Large intestine (tissue), 3 donors: Measurements from ENCODE around the gene RIOK2. TPM values are rescaled to one million over a fixed set of nuclear protein-coding genes. Genes with fewer than 3 reads are reported as not detected.

Experiments
- DNase-seq, 2 donors: peaks; one replicate each; pipeline versions ENCODE4 v3.0.0 to v3.0.0-alpha.2; 2013
- H3K27ac ChIP-seq: one replicate; pipeline ENCODE4 v1.5.1; 2013; ENCODE audit warnings: low read length
- H3K27me3 ChIP-seq: 2 replicates; pipeline ENCODE4 v1.6.1; 2013; ENCODE audit warnings: low read length; ENCODE audit not compliant: control insufficient read depth, insufficient read depth
- H3K36me3 ChIP-seq: 2 replicates; pipeline ENCODE4 v1.6.1; 2013; ENCODE audit warnings: low read length; ENCODE audit not compliant: control insufficient read depth, insufficient read depth
- H3K4me1 ChIP-seq: one replicate; pipeline ENCODE4 v1.6.1; 2013; ENCODE audit warnings: low read length; ENCODE audit not compliant: control insufficient read depth, insufficient read depth
- H3K4me3 ChIP-seq: one replicate; pipeline ENCODE4 v1.5.1; 2013; ENCODE audit warnings: low read length
- H3K9me3 ChIP-seq: one replicate; pipeline ENCODE4 v1.6.1; 2013; ENCODE audit warnings: mild to moderate bottlenecking, low read depth, low read length, moderate library complexity; ENCODE audit not compliant: control insufficient read depth
- WGBS: methylation state at CpG from one replicate; pipeline ENCODE4 v1.1.5; 2013; ENCODE audit warnings: low lambda C conversion rate; ENCODE audit not compliant: insufficient coverage; 5-methylcytosine and 5-hydroxymethylcytosine counted together
- polyA plus RNA-seq: library from polyadenylated mRNA; unstranded; fragments of 120-200 nt; gene quantifications from one replicate; pipeline ENCODE4 v1.2.1, GENCODE V29; 2013

Gene RIOK2
- polyA plus RNA-seq, 1 donor: 33.4 TPM

DNA sequence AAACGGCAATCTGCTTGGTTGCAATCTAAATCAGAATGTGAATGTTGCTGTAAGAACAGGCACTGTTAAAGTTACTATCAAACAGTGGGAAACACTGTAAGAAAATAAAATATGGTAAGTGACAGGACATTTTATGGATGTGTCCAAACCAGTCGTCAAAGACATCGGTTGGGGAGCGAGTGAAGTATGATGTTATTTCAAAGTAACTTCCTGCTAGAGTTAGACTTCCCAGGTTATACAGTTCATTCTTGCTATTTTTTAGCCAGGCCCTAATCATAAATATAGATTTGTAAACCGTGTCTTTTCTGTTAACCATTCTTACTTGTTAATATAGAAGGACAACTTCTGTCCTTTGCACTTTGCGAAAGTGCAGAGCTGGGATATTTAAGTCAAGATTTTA, 70.8 kb downstream of the RIOK2 start:
- H3K4me1 ChIP-seq: peaks cover 26% of the 10 kb centered on the region
- 40% methylated on average over 1 of the region's 6 CpGs for WGBS
- H3K36me3 ChIP-seq: no peaks in the 10 kb centered on the region
- H3K4me3 ChIP-seq: no peak overlapping the region
- peak in 1 of 2 donors; percentile 65 for DNase-seq
- H3K27me3 ChIP-seq: no peaks in the 10 kb centered on the region
- no peaks in the 10 kb centered on the region for H3K9me3 ChIP-seq
- peak overlapping the region; percentile 64 for H3K27ac ChIP-seq

DNA sequence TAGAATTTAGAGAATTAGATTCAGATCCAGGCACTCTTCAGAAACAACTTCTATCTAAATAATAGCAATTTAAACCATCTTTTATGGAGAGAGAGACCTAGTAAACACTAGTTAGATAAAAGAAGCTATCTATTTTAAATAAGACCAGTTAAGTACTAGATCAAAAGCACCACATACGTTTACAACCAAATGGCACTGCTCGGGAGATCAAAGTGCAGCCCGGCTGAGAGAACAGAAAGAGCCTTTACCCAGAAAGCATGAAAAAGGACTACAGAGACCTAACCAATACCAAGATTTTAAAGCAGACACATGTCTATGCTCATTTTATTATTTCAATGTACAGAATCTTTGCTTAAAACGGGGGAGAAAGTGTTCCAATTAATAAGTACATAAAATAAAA, 71.4 kb downstream of the RIOK2 start:
- DNase-seq: peak; percentile 73 to 88
- H3K4me3 ChIP-seq: no peak overlapping the region
- peaks cover 28% of the 10 kb centered on the region for H3K4me1 ChIP-seq
- no peaks in the 10 kb centered on the region for H3K36me3 ChIP-seq
- no peaks in the 10 kb centered on the region for H3K9me3 ChIP-seq
- WGBS: 0% methylated on average over 1 of the region's 4 CpGs
- peak overlapping the region; percentile 64 for H3K27ac ChIP-seq
- no peaks in the 10 kb centered on the region for H3K27me3 ChIP-seq

DNA sequence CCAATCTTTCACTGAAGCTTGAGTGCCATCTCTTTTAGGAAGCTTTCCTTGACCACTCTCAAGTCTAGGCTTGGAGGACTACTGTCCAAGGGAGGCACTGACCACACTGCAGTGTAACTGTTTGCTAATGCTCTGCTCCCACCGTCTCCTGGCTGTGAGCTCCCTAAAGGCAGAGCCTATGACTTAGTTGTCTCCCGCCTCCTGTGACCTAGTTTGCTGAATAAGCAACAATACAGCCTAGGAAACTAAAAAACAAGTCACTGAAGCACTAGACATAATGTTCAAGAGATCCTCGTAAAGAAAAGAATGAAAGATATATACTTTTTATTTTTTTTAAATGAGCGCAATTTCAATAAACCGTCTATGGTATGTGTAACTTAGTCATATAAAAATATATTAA, 72.0 kb downstream of the RIOK2 start:
- no peak overlapping the region for H3K4me3 ChIP-seq
- no peak for DNase-seq
- 82% methylated on average over 3 of the region's 5 CpGs for WGBS
- peak overlapping the region; percentile 64 for H3K27ac ChIP-seq
- no peaks in the 10 kb centered on the region for H3K9me3 ChIP-seq
- H3K4me1 ChIP-seq: peaks cover 34% of the 10 kb centered on the region
- no peaks in the 10 kb centered on the region for H3K36me3 ChIP-seq
- H3K27me3 ChIP-seq: no peaks in the 10 kb centered on the region

Other genes starting within 250 kb of the RIOK2 start
- 19.7 TPM for gene LNPEP, start 247.2 kb downstream of the RIOK2 start, polyA plus RNA-seq
- 3.7 TPM for gene LIX1, start 40.6 kb downstream of the RIOK2 start, polyA plus RNA-seq